ENCODE measurements around the gene SHISAL1. TPM values are rescaled to one million over a fixed set of nuclear protein-coding genes. Genes with fewer than 3 reads are reported as not detected.

Gene SHISAL1
- total RNA-seq, 2 donors from 2014 or later, result 0.42 to 0.95 TPM

DNA sequence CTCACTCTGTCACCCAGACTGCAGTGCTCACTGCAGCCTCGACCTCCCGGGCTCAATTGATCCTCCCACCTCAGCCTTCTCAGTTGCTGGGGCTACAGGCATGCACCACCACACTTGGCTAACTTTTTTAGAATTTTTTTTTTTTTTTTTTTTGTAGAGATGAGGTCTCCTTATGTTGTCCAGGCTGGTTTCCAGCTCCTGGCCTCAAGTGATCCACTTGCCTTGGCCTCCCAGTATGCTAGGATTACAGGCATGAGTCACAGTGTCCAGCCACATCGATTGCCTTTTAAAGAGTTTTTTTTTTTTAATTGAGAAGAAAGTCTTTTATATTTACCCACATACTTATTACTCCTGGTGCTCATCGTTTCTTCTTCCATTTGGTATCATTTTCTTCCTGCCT, 102.0 kb downstream of the SHISAL1 start:
- peaks cover 4% of the 10 kb centered on the region for H3K27me3 Mint-ChIP-seq (ENCODE audit: insufficient read depth)
- H3K4me1 Mint-ChIP-seq, result no peaks in the 10 kb centered on the region
- Histone ChIP-seq H3K36me3 (ENCODE audit: control insufficient read depth, insufficient read depth, low read length) (no peaks in the 10 kb centered on the region), H3K4me1 (ENCODE audit: control insufficient read depth, insufficient read depth, low read length) (no peaks in the 10 kb centered on the region), H3K27me3 (ENCODE audit: control insufficient read depth, insufficient read depth, low read length, poor library complexity, severe bottlenecking) (no peaks in the 10 kb centered on the region), H3K9ac (ENCODE audit: extremely low read depth, low read length, poor library complexity, severe bottlenecking) (no peak overlapping the region), H3K4me3 (ENCODE audit: low read length) (no peak overlapping the region), H3K27ac (ENCODE audit: low read depth, low read length) (no peak overlapping the region), H3K9me3 (ENCODE audit: control insufficient read depth, low read length) (peaks cover 10% of the 10 kb centered on the region)
- no peak overlapping the region for H3K4me3 Mint-ChIP-seq
- peaks cover 8% of the 10 kb centered on the region for H3K9me3 Mint-ChIP-seq
- H3K27ac Mint-ChIP-seq, result no peak overlapping the region
- peak; percentile 4 for DNase-seq
- H3K36me3 Mint-ChIP-seq (ENCODE audit: low read depth), result no peaks in the 10 kb centered on the region
- 97% methylated on average over 2 of the region's 4 CpGs; no CpG with 5 or more reads in 1 of the 2 experiments for WGBS, 2 experiments (ENCODE audit: insufficient coverage in 1 of 2, insufficient read length in 1 of 2)
- no peak for TF ChIP-seq CTCF (conservative IDR thresholded peaks at IDR 0.05)

GRCh38 chr22:44209343-44209742, 103.4 kb downstream of the SHISAL1 start:
- no peak overlapping the region for H3K4me3 Mint-ChIP-seq
- no peak for DNase-seq
- peaks cover 4% of the 10 kb centered on the region for H3K27me3 Mint-ChIP-seq (ENCODE audit: insufficient read depth)
- no peaks in the 10 kb centered on the region for H3K4me1 ChIP-seq (ENCODE audit: control insufficient read depth, insufficient read depth, low read length)
- H3K27ac ChIP-seq (ENCODE audit: low read depth, low read length), result no peak overlapping the region
- H3K9me3 Mint-ChIP-seq, result peaks cover 8% of the 10 kb centered on the region
- H3K4me1 Mint-ChIP-seq, result no peaks in the 10 kb centered on the region
- H3K27me3 ChIP-seq (ENCODE audit: control insufficient read depth, insufficient read depth, low read length, poor library complexity, severe bottlenecking), result no peaks in the 10 kb centered on the region
- no peaks in the 10 kb centered on the region for H3K36me3 Mint-ChIP-seq (ENCODE audit: low read depth)
- TF ChIP-seq CTCF (conservative IDR thresholded peaks at IDR 0.05), result no peak
- H3K4me3 ChIP-seq (ENCODE audit: low read length), result no peak overlapping the region
- H3K9me3 ChIP-seq (ENCODE audit: control insufficient read depth, low read length), result peaks cover 10% of the 10 kb centered on the region
- 87 to 88% methylated on average over 2 of the region's 3 CpGs for WGBS, 2 experiments (ENCODE audit: insufficient coverage in 1 of 2, insufficient read length in 1 of 2)
- H3K9ac ChIP-seq (ENCODE audit: extremely low read depth, low read length, poor library complexity, severe bottlenecking), result no peak overlapping the region
- H3K36me3 ChIP-seq (ENCODE audit: control insufficient read depth, insufficient read depth, low read length), result no peaks in the 10 kb centered on the region
- no peak overlapping the region for H3K27ac Mint-ChIP-seq

GRCh38 chr22:44207981-44208317, 104.8 kb downstream of the SHISAL1 start:
- Mint-ChIP-seq H3K27me3 (ENCODE audit: insufficient read depth) (peaks cover 4% of the 10 kb centered on the region), H3K9me3 (peaks cover 8% of the 10 kb centered on the region), H3K4me3 (no peak overlapping the region), H3K4me1 (peaks cover under 1% of the 10 kb centered on the region), H3K27ac (no peak overlapping the region), H3K36me3 (ENCODE audit: low read depth) (no peaks in the 10 kb centered on the region)
- Histone ChIP-seq H3K27me3 (ENCODE audit: control insufficient read depth, insufficient read depth, low read length, poor library complexity, severe bottlenecking) (no peaks in the 10 kb centered on the region), H3K27ac (ENCODE audit: low read depth, low read length) (no peak overlapping the region), H3K9me3 (ENCODE audit: control insufficient read depth, low read length) (peaks cover 10% of the 10 kb centered on the region), H3K9ac (ENCODE audit: extremely low read depth, low read length, poor library complexity, severe bottlenecking) (no peak overlapping the region), H3K4me1 (ENCODE audit: control insufficient read depth, insufficient read depth, low read length) (no peaks in the 10 kb centered on the region), H3K4me3 (ENCODE audit: low read length) (no peak overlapping the region), H3K36me3 (ENCODE audit: control insufficient read depth, insufficient read depth, low read length) (no peaks in the 10 kb centered on the region)
- DNase-seq, result no peak
- 73 to 90% methylated on average over 3 to 4 of the region's 4 CpGs for WGBS, 2 experiments (ENCODE audit: insufficient coverage in 1 of 2, insufficient read length in 1 of 2)
- TF ChIP-seq CTCF (conservative IDR thresholded peaks at IDR 0.05), result no peak

All from endodermal cell (in vitro differentiated cells).